Testis (tissue), 2 donors: ENCODE data around the gene DEPDC5.

Experiments used
- POLR2A ChIP-seq: fragments of 450-650 bp; IDR thresholded peaks from one replicate; pipeline ENCODE4 v1.6.1; 2017; ENCODE audit warnings: antibody characterized with exemption, mild to moderate bottlenecking, moderate library complexity
- TF ChIP-seq, protein P1 (sequence below), 3 experiments: fragments of 450-650 bp in 2 of 3; fragments of 200-600 bp in 1 of 3; sonication (generic) in 1 of 3; IDR thresholded peaks; one replicate each; pipeline ENCODE4 v1.5.1; 2016 to 2019; ENCODE audit warnings: antibody characterized with exemption in 3 of 3, mild to moderate bottlenecking in 2 of 3, moderate library complexity in 1 of 3

DNA sequence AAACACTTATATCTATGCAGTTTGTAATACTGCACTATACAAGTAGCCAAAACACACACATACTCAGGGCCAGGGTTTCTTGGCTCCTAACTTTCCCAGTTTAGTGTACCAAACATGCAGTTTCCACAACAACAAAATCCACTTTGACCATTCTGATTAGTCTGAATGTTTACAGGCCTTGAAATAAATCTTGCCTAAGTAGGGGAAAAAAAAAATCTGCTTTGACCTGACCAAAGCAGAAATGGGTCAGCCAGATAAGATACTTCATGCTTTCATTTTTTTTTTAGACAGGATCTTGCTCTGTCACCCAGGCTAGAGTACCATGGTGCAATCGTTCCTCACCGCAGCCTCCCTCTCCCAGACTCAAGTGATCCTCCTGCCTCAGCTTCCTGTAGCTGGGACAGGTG, 14.0 kb upstream of the DEPDC5 start:
- no peak for TF ChIP-seq POLR2A
- TF ChIP-seq, protein P1, sequence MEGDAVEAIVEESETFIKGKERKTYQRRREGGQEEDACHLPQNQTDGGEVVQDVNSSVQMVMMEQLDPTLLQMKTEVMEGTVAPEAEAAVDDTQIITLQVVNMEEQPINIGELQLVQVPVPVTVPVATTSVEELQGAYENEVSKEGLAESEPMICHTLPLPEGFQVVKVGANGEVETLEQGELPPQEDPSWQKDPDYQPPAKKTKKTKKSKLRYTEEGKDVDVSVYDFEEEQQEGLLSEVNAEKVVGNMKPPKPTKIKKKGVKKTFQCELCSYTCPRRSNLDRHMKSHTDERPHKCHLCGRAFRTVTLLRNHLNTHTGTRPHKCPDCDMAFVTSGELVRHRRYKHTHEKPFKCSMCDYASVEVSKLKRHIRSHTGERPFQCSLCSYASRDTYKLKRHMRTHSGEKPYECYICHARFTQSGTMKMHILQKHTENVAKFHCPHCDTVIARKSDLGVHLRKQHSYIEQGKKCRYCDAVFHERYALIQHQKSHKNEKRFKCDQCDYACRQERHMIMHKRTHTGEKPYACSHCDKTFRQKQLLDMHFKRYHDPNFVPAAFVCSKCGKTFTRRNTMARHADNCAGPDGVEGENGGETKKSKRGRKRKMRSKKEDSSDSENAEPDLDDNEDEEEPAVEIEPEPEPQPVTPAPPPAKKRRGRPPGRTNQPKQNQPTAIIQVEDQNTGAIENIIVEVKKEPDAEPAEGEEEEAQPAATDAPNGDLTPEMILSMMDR (IDR thresholded peaks at IDR 0.05) = no peak
